ENCODE data around the gene DYNC1LI1. TPM values are rescaled to one million over a fixed set of nuclear protein-coding genes. Genes with fewer than 3 reads are reported as not detected.

The DYNC1LI1 gene
- total RNA-seq, 1 donor from 2014 or later = 25.3 TPM

DNA sequence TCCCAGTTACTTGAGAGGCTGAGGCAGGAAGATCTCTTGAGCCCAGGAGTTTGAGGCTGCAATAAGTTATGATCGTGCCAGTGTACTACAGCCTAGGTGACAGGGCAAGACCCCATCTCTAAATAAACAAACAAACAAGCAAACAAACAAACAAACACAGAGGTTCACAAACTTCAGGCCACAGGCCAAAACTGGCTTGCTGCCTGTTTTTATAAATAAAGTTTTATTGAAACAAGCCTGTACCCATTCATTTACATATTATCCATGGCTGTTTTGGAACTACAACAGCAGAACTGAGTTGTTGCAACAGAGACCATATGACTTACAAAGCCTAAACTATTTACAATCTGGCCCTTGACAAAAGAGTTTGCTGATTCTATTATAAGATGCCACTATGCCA, 6.5 kb downstream of the DYNC1LI1 start:
- DNase-seq (ENCODE audit: extremely low spot score in 2 of 2) = no peak
- Histone ChIP-seq H3K4me1 (peaks cover 19% of the 10 kb centered on the region), H3K27ac (no peak overlapping the region), H3K4me3 (no peak overlapping the region), H3K27me3 (no peaks in the 10 kb centered on the region), H3K9me3 (no peaks in the 10 kb centered on the region), H3K36me3 (no peaks in the 10 kb centered on the region)
- intact Hi-C loops (cut with DNase I) = no loop called here
- TF ChIP-seq POLR2AphosphoS5 (IDR thresholded peaks at IDR 0.05; ENCODE audit: insufficient read depth in 1 of 2, low read depth in 1 of 2) (no peak), POLR2A (IDR thresholded peaks at IDR 0.05) (no peak), CTCF (IDR thresholded peaks at IDR 0.05) (no peak)

DNA sequence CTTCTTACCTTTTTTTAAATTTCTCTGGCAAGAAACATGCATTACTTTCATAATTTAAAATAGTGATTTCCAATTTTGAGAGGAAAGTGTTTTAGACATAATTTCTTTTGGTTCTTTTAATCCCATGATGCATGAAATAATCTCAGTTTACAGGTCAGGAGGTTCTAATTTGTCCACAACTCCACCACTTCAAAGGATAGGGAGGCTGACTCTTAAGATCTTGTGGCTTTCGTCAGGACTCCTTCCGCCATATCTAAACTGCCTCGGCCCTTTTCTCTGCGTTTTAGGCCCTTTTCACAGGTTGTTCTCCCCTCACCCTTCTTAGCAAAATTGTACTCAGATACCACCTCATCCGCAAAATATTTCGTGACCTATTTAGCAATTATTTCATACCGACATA, 8.0 kb downstream of the DYNC1LI1 start:
- intact Hi-C loops (cut with DNase I) = no loop called here
- Histone ChIP-seq H3K36me3 (no peaks in the 10 kb centered on the region), H3K4me1 (peaks cover 6% of the 10 kb centered on the region)

GRCh38 chr3:32557640-32558352, 12.9 kb downstream of the DYNC1LI1 start:
- H3K9me3 ChIP-seq = no peaks in the 10 kb centered on the region
- H3K36me3 ChIP-seq = no peaks in the 10 kb centered on the region
- peaks cover 18% of the 10 kb centered on the region for H3K4me1 ChIP-seq
- H3K27ac ChIP-seq = no peak overlapping the region
- intact Hi-C loops (cut with DNase I) = no loop called here
- no peaks in the 10 kb centered on the region for H3K27me3 ChIP-seq
- no peak for DNase-seq (ENCODE audit: extremely low spot score in 2 of 2)
- no peak overlapping the region for H3K4me3 ChIP-seq
- no peak for TF ChIP-seq CTCF (IDR thresholded peaks at IDR 0.05)

More for the DNA sequence above, 8.0 kb downstream of the DYNC1LI1 start:
- no peak for DNase-seq (ENCODE audit: extremely low spot score in 2 of 2)
- no peak overlapping the region for H3K4me3 ChIP-seq
- H3K9me3 ChIP-seq = no peaks in the 10 kb centered on the region
- no peaks in the 10 kb centered on the region for H3K27me3 ChIP-seq
- H3K27ac ChIP-seq = no peak overlapping the region
- TF ChIP-seq POLR2A (IDR thresholded peaks at IDR 0.05) (no peak), CTCF (IDR thresholded peaks at IDR 0.05) (no peak), POLR2AphosphoS5 (IDR thresholded peaks at IDR 0.05; ENCODE audit: insufficient read depth in 1 of 2, low read depth in 1 of 2) (no peak)

- no peak overlapping the region for H3K4me3 ChIP-seq
- H3K9me3 ChIP-seq = no peaks in the 10 kb centered on the region
- peaks cover 18% of the 10 kb centered on the region for H3K4me1 ChIP-seq
- H3K27ac ChIP-seq = no peak overlapping the region
- no peak for TF ChIP-seq POLR2A (IDR thresholded peaks at IDR 0.05)
- TF ChIP-seq POLR2AphosphoS5 (IDR thresholded peaks at IDR 0.05; ENCODE audit: insufficient read depth in 1 of 2, low read depth in 1 of 2) = no peak
- no peak for TF ChIP-seq CTCF (IDR thresholded peaks at IDR 0.05)
- no peaks in the 10 kb centered on the region for H3K36me3 ChIP-seq
- no peak for DNase-seq (ENCODE audit: extremely low spot score in 2 of 2)
- intact Hi-C loops (cut with DNase I) = no loop called here
- no peaks in the 10 kb centered on the region for H3K27me3 ChIP-seq
Observed at GRCh38 chr3:32556332-32556731, 14.3 kb downstream of the DYNC1LI1 start.

DNA sequence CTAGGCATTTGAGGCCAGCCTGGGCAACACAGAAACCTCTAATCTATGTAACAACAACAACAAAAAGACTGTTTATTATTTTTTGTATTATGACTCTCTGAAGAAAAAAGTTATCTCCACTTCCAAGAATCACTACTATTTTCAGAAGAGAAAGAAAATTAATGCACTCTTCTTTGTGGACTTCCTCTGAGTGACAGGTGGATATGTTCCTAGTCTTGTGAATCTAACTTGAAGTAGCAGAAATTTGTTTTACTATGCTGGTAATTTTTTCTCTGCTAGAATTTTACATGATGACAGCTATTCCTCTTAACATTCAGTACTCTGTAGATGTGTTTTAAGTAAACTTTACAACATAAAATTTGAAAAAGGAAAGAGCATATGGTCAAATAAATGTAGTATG, 16.7 kb downstream of the DYNC1LI1 start:
- intact Hi-C loops (cut with DNase I) = no loop called here
- H3K27me3 ChIP-seq = no peaks in the 10 kb centered on the region
- TF ChIP-seq CTCF (IDR thresholded peaks at IDR 0.05) (no peak), POLR2A (IDR thresholded peaks at IDR 0.05) (no peak), POLR2AphosphoS5 (IDR thresholded peaks at IDR 0.05; ENCODE audit: insufficient read depth in 1 of 2, low read depth in 1 of 2) (no peak)
- no peak overlapping the region for H3K4me3 ChIP-seq
- H3K9me3 ChIP-seq = no peaks in the 10 kb centered on the region
- no peak for DNase-seq (ENCODE audit: extremely low spot score in 2 of 2)
- H3K36me3 ChIP-seq = no peaks in the 10 kb centered on the region
- H3K27ac ChIP-seq = no peak overlapping the region
- peaks cover 14% of the 10 kb centered on the region for H3K4me1 ChIP-seq
